Measurements from ENCODE around the gene S100A5. TPM values are rescaled to one million over a fixed set of nuclear protein-coding genes. Genes with fewer than 3 reads are reported as not detected.
"Not testable (repeated sequence)": the region's sequence is repeated elsewhere in the genome, so short reads cannot be mapped to it uniquely, and the experiment has no call there.

Gene S100A5
- total RNA-seq, 1 experiment from 2014 or later = not detected

DNA sequence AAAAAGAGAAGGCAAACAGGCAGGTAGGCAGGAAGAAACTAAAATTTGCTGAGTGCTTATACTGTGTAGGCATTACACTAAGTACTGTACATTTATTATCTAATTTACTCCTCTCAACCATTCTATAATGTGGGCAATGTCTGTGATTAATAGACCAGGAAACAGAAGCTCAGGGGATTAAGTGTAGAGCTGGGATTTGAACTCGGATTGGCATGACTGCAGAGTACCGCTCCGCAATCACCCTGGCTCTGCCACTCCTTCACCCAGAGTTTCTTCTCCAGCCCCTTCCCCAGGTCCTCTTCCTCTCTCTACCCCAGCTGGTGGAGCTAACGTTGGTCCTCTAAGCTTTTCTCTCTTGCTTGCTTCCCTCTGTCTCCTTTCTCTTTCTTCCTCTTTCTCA, 36.4 kb upstream of the S100A5 start:
- Histone ChIP-seq H2BK20ac (ENCODE audit: low read depth, low read length, poor library complexity, severe bottlenecking) (no peak overlapping the region), H4K5ac (ENCODE audit: insufficient read length, low read depth, low read length) (no peak overlapping the region), H2BK5ac (ENCODE audit: insufficient read length, low read length) (no peak overlapping the region), H3K18ac (ENCODE audit: insufficient read length, low read depth, low read length) (no peak overlapping the region), H3K4ac (ENCODE audit: low read depth, low read length) (no peak overlapping the region), H3K9ac (ENCODE audit: extremely low read depth, insufficient read length, low read length) (no peak overlapping the region), H2BK120ac (ENCODE audit: low read depth, low read length, poor library complexity, severe bottlenecking) (no peak overlapping the region), H3K14ac (ENCODE audit: insufficient read depth, low read length) (no peak overlapping the region), H3K23ac (ENCODE audit: insufficient read length, low read depth, low read length) (no peak overlapping the region), H3K27me3 (ENCODE audit: insufficient read depth, low read length) (no peaks in the 10 kb centered on the region), H2AK5ac (ENCODE audit: insufficient read length, low read length) (no peak overlapping the region), H3K4me1 (ENCODE audit: insufficient read depth, low read length) (no peaks in the 10 kb centered on the region), H2AFZ (ENCODE audit: low read length) (no peak overlapping the region), H3K4me2 (ENCODE audit: insufficient read depth, insufficient read length, low read length) (no peak overlapping the region), H3K79me1 (ENCODE audit: insufficient read depth, low read depth, low read length, poor library complexity, severe bottlenecking) (no peaks in the 10 kb centered on the region), H3K79me2 (ENCODE audit: insufficient read depth, low read length) (no peaks in the 10 kb centered on the region), H3K23me2 (ENCODE audit: insufficient read length, low read depth, low read length, poor library complexity, severe bottlenecking) (no peaks in the 10 kb centered on the region), H2BK12ac (ENCODE audit: insufficient read length, low read depth, low read length) (no peak overlapping the region), H3K27ac (ENCODE audit: insufficient read length, low read depth, low read length) (no peak overlapping the region), H4K91ac (ENCODE audit: insufficient read length, low read depth, low read length) (no peak overlapping the region), H4K8ac (replicated peaks; ENCODE audit: insufficient read length, low read depth, low read length) (no peak overlapping the region), H3K9me3 (ENCODE audit: control insufficient read depth, low read depth, low read length) (no peaks in the 10 kb centered on the region), H3K56ac (ENCODE audit: insufficient read length, low read depth, low read length) (no peak overlapping the region), H4K20me1 (ENCODE audit: control insufficient read depth, insufficient read depth, insufficient read length) (no peaks in the 10 kb centered on the region), H3T11ph (ENCODE audit: low read length) (no peak overlapping the region), H2BK15ac (ENCODE audit: low read depth, low read length) (no peak overlapping the region)
- WGBS (ENCODE audit: extremely low coverage, insufficient read length, low lambda C conversion rate) = no CpG with 5 or more reads among the region's 4 CpGs
- Mint-ChIP-seq H3K4me1 (peaks cover 17 to 22% of the 10 kb centered on the region in 2 experiments), H3K4me3 (no peak overlapping the region; a peak in 1 of 5 replicates), H3K27me3 (ENCODE audit: low read depth) (no peaks in the 10 kb centered on the region), H3K36me3 (ENCODE audit: insufficient read depth in 1 of 3, low read depth in 3 of 3) (peaks cover 0 to 6% (median 0%) of the 10 kb centered on the region in 3 experiments; a peak in 2 of 7 replicates), H3K27ac (no peak overlapping the region; a peak in 1 of 7 replicates), H3K9me3 (peaks cover 12 to 15% of the 10 kb centered on the region in 2 experiments; a peak in 4 of 5 replicates)
- TF ChIP-seq, protein P1, sequence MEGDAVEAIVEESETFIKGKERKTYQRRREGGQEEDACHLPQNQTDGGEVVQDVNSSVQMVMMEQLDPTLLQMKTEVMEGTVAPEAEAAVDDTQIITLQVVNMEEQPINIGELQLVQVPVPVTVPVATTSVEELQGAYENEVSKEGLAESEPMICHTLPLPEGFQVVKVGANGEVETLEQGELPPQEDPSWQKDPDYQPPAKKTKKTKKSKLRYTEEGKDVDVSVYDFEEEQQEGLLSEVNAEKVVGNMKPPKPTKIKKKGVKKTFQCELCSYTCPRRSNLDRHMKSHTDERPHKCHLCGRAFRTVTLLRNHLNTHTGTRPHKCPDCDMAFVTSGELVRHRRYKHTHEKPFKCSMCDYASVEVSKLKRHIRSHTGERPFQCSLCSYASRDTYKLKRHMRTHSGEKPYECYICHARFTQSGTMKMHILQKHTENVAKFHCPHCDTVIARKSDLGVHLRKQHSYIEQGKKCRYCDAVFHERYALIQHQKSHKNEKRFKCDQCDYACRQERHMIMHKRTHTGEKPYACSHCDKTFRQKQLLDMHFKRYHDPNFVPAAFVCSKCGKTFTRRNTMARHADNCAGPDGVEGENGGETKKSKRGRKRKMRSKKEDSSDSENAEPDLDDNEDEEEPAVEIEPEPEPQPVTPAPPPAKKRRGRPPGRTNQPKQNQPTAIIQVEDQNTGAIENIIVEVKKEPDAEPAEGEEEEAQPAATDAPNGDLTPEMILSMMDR (conservative IDR thresholded peaks at IDR 0.05) = no peak
- DNase-seq = no peak

DNA sequence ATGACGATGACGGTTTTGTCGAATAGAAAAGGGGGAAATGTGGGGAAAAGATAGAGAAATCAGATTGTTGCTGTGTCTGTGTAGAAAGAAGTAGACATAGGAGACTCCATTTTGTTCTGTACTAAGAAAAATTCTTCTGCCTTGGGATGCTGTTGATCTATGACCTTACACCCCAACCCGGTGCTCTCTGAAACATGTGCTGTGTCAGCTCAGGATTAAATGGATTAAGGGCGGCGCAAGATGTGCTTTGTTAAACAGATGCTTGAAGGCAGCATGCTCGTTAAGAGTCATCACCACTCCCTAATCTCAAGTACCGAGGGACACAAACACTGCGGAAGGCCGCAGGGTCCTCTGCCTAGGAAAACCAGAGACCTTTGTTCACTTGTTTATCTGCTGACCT, 34.8 kb upstream of the S100A5 start:
- H3K23ac ChIP-seq (ENCODE audit: insufficient read length, low read depth, low read length); H2BK120ac ChIP-seq (ENCODE audit: low read depth, low read length, poor library complexity, severe bottlenecking); H3K79me2 ChIP-seq (ENCODE audit: insufficient read depth, low read length); H3K4me3 Mint-ChIP-seq; H3K4me2 ChIP-seq (ENCODE audit: insufficient read depth, insufficient read length, low read length); H2AK5ac ChIP-seq (ENCODE audit: insufficient read length, low read length); H2BK15ac ChIP-seq (ENCODE audit: low read depth, low read length); H4K91ac ChIP-seq (ENCODE audit: insufficient read length, low read depth, low read length); H3K36me3 Mint-ChIP-seq (ENCODE audit: insufficient read depth in 1 of 3, low read depth in 3 of 3); H3K9me3 ChIP-seq (ENCODE audit: control insufficient read depth, low read depth, low read length); DNase-seq; H4K5ac ChIP-seq (ENCODE audit: insufficient read length, low read depth, low read length); H2BK20ac ChIP-seq (ENCODE audit: low read depth, low read length, poor library complexity, severe bottlenecking); H4K20me1 ChIP-seq (ENCODE audit: control insufficient read depth, insufficient read depth, insufficient read length); H3K14ac ChIP-seq (ENCODE audit: insufficient read depth, low read length); H3K27me3 Mint-ChIP-seq (ENCODE audit: low read depth); H3K18ac ChIP-seq (ENCODE audit: insufficient read length, low read depth, low read length); H3K56ac ChIP-seq (ENCODE audit: insufficient read length, low read depth, low read length); H3K9ac ChIP-seq (ENCODE audit: extremely low read depth, insufficient read length, low read length); H3K27me3 ChIP-seq (ENCODE audit: insufficient read depth, low read length); H2AFZ ChIP-seq (ENCODE audit: low read length); H2BK12ac ChIP-seq (ENCODE audit: insufficient read length, low read depth, low read length); H3K23me2 ChIP-seq (ENCODE audit: insufficient read length, low read depth, low read length, poor library complexity, severe bottlenecking); H3K4ac ChIP-seq (ENCODE audit: low read depth, low read length); H3K27ac Mint-ChIP-seq; H3K79me1 ChIP-seq (ENCODE audit: insufficient read depth, low read depth, low read length, poor library complexity, severe bottlenecking); H2BK5ac ChIP-seq (ENCODE audit: insufficient read length, low read length); H3K4me1 ChIP-seq (ENCODE audit: insufficient read depth, low read length); H3K27ac ChIP-seq (ENCODE audit: insufficient read length, low read depth, low read length); H4K8ac ChIP-seq (replicated peaks; ENCODE audit: insufficient read length, low read depth, low read length); H3T11ph ChIP-seq (ENCODE audit: low read length): not testable (repeated sequence)
- no CpG with 5 or more reads among the region's 10 CpGs for WGBS (ENCODE audit: extremely low coverage, insufficient read length, low lambda C conversion rate)
- Mint-ChIP-seq H3K4me1 (peaks cover 17 to 22% of the 10 kb centered on the region in 2 experiments), H3K9me3 (peaks cover 12 to 15% of the 10 kb centered on the region in 2 experiments; a peak in 4 of 5 replicates)
